Epithelial cell of proximal tubule (primary cell): Measurements from ENCODE around the gene SLC26A1. TPM values are rescaled to one million over a fixed set of nuclear protein-coding genes. Genes with fewer than 3 reads are reported as not detected.

ENCODE experiments used
- DNase-seq: peaks from one replicate; pipeline ENCODE4 v3.0.0-alpha.2; 2011; ENCODE audit warnings: low read depth
- H3K4me3 ChIP-seq: 2 replicates; pipeline ENCODE4 v1.5.1; 2011; ENCODE audit warnings: low read depth, mild to moderate bottlenecking, low read length
- CTCF ChIP-seq: conservative IDR thresholded peaks from 2 replicates; pipeline ENCODE4 v1.5.1; 2012; ENCODE audit warnings: low read depth, mild to moderate bottlenecking, low read length
- total RNA-seq: library from RNA; depleted of rRNA; stranded (reverse); fragments of >200 nt; gene quantifications from 2 replicates; pipeline ENCODE4 v1.2.3, GENCODE V29; 2015

SLC26A1 gene
- total RNA-seq, 1 donor from 2014 or later = 0.35 TPM

- H3K4me3 ChIP-seq = peak within 1 kb of the TSS; percentile 66
- TF ChIP-seq CTCF = no peak
- no peak for DNase-seq
Measured at GRCh38 chr4:973431-974397, 19.5 kb downstream of the SLC26A1 start, which contains the start of gene DGKQ. Gene DGKQ (minus strand): TSS chr4:973569. CDS start chr4:973482, 87 bp downstream.

GRCh38 chr4:972651-973424 lies 20.4 kb downstream of the SLC26A1 start:
- H3K4me3 ChIP-seq = peak overlapping the region; percentile 66
- no peak for DNase-seq
- no peak for TF ChIP-seq CTCF

GRCh38 chr4:971666-972500 lies 21.3 kb downstream of the SLC26A1 start:
- DNase-seq = no peak
- peak overlapping the region; percentile 66 for H3K4me3 ChIP-seq
- TF ChIP-seq CTCF = no peak

GRCh38 chr4:970854-971520 lies 22.2 kb downstream of the SLC26A1 start:
- H3K4me3 ChIP-seq = no peak overlapping the region
- no peak for TF ChIP-seq CTCF
- DNase-seq = no peak

- no peak overlapping the region for H3K4me3 ChIP-seq
- no peak for DNase-seq
- no peak for TF ChIP-seq CTCF
Measured at GRCh38 chr4:970046-970745, 23.0 kb downstream of the SLC26A1 start.
